Measurements from ENCODE around the gene CCDC92.

GRCh38 chr12:124008595-124008994 is 36.0 kb upstream of the CCDC92 start:
- TF ChIP-seq CTCF (IDR thresholded peaks at IDR 0.05) (no peak), EZH2 (IDR thresholded peaks at IDR 0.05) (no peak)
